Measurements from ENCODE around the gene CLINT1.

Gene CLINT1

DNA sequence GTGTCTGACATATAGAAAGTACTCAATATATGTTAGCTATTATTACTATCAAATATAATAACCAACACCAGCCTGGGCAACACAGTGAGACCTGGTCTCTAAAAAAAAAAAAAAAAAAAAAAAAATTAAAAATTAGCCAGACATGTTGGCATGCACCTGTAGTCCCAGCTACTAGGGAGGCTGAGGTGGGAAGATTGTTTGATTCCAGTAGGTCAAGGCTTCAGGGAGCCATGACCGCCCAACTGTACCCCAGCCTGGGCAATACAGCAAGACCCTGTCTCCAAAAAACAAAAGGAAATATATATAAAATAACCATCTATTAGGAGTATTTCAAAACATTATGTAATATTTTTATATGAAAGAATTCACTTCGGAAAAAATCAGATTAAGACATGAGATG, 40.6 kb downstream of the CLINT1 start:
- DNase-seq = no peak

DNA sequence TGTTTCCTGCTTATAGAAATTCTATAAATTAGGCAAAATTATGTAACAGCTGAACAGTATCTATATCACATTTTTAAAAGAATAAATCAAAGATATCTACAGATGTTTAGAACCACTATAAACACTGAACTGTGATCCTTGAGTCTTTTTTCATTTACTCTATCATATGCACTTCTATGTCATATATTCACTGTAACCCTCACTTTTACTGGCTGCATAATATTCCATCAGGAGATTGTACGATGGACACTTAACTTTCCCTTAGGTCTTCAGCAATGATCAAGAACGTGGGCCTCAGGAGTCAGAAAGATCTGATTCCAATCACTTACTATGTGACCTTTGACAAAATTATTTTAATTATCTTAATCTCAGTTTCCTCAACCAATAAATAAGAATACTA, 41.0 kb downstream of the CLINT1 start:
- no peak for DNase-seq

DNA sequence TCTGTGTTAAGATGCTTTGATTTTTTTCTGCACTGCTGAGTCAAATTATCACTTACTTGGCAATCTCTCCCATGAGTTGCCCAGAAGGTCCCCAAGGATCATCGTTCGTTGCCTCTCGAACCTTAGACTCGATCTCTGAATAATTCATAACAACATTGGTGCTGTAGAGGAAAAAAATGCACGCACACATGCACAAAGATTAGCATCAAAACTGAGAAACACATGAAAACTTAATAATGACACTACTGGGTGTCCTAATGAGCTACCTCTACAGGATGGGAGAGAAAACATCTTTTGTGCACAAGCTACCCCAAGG, 41.6 kb downstream of the CLINT1 start:
- no peak for DNase-seq

DNA sequence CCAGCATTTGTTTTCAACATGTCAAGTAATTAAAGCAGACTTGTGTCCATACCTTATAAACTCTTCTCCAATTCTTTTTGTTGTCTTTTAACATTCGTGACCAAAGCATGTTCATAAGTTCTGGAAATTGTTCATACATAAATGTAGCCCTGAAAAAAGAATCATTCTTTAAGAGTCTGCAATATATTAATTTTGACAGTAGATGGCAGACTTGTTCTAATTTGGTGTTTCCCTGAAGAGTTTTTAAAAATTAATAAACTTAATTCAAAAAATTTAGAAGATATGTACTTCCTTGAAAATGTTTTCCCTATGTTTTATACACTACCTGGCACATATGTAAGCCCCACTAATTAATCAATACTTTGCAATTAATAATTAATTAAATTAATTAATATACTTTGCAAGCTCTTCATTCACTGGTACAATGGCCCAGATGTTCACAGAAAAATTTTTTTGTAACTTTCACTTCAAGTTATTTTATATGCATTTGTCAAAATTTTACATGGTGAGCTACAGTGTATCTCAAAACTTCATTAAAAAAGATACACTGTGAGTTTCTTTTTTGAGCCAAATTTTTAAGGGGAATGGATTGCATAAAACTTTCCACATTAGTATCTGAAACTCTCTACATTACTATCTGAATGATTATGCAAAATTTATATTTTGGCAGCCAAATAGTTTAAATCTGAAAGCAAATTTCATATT, 42.1 kb downstream of the CLINT1 start:
- no peak for DNase-seq

DNA sequence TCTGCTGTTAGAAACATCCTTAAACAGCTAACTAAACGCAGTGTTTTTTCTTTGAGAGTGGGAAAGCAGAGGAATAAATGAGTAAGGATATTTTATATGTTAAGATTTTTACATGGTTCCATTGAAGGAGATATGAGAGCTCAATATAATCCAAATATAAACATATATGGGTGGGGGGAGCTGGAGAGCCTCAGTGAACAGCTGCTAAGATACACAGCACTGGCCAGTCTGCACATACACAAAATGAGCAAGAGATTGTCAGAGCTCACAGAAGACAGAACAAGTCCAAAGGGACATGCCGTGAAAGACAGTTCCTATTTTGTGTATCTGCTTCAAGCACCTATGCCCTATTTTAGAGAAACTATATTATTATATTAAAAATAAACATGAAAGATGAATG, 46.9 kb downstream of the CLINT1 start:
- DNase-seq = no peak

DNA sequence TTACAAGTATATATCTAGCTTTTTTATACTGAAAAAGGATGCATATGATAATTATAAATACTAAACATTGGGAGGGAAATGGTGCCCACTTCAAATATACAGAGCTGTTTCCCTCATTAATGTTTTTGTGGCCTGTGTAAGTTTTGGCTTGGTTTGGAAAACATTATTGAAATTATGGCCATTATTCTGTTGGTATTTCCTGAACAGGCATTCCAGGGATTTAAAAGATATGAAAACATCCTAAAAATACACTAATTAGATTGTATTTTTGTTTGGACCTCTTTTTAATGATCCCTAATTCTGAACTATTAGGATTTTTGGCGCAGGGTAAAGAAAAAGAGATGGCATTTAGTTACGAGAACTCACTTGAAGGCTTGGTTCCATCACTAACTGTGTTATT, 50.9 kb downstream of the CLINT1 start:
- no peak for DNase-seq

DNA sequence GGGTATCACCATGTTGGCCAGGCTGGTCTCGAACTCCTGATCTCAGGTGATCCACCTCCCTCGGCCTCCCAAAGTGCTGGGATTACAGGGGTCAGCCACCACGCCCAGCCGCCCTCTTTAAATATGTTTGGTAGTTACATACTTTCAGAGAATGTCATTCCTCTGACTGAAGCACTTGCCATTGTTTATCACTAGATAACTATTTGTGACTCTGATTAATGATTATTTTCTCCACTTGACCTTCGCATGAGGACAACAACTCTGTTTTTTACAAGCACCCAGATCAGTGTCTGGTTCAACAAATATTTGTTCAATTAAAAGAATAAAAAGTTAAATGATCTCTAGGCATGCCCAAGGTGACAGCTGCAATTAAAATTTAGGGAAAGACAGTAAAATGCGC, 56.2 kb downstream of the CLINT1 start:
- no peak for DNase-seq

DNA sequence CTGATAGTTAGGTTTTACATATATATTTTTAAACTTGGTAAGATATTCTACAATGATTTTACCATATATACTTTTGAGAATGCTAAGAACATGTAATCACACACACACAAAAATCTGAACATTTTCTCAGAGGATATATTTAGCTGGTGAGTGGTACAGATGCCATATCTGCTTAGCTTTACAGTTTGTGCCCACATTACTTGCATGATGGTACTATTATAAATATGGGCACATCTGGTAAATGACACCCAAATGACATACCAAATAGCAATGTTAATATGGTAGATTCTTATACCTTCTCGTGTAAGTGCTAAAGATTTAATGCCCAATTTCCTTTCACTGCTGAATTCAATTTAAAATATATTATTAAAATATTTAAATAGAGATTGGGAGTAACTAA, 58.8 kb downstream of the CLINT1 start:
- no peak for DNase-seq

DNA sequence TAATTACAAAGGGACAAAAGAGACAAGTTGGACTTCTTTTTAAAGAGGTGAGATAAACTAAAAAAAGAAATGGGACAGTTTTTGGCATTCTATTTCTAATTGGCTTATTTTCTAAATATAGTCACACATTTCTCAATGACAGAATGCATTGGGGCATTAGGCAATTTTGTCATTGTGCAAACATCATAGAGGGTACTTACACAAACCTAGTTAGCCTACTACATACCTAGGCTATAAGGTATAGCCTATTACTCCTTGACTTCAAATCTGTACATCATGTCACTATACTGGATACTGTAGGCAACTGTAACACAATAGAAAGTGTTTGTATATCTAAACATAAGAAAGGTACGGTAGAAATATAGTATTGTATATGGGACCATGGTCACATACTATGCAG, 59.4 kb downstream of the CLINT1 start:
- no peak for DNase-seq

DNA sequence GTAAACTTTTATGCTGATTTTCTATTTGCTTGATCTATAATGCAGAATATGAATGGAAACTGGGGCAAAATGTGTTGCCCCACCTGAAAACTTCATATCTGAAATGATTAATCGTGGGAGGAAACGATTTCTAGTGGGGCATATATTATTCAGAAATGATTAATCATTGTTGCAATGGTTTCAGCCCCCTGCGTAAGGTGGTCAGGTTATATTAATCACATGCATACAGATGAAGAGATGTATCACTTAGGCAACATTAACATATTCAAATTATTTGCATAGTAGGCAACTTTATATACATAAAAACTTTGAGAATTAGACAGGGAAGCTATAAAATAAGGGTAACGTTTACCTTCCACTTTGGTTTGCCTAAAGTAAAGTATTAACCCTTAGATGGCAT, 65.6 kb downstream of the CLINT1 start:
- DNase-seq = no peak

DNA sequence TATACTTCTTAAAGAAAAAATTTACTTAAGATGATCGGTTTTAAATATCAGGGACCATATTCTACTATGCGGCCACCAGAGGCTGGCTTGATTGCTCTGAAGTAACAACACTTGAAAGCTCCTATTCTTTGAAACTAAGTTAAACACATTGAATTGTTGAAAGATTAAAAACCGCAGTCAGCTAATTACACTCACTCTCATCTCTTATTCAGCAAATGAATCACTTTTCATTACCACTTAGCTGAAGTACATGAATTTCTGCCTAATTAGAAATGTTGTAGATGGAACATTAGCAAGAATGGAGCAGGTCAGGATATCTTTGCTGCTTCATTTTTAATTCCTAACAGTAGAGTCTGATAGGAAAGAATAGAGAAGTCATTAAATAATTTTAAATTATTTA, 73.1 kb downstream of the CLINT1 start:
- no peak for DNase-seq

DNA sequence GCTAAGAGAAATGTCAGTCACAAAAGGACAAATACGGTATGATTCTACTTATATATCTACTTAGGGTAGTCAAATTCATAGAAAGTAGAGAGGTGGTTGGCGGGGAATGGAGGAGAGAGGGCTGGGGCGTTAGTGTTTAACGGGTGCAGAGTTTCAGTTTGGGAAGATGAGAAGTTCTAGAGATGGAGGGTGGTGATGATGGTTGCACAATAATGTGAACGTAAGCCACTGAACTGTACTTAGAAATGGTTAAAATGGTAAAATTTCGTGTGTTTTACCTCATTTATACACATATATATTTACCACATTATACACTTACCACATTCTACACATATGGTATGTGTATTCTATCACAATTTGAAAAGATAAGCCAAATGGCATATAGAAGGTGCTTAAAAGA, 79.7 kb downstream of the CLINT1 start:
- DNase-seq = no peak

DNA sequence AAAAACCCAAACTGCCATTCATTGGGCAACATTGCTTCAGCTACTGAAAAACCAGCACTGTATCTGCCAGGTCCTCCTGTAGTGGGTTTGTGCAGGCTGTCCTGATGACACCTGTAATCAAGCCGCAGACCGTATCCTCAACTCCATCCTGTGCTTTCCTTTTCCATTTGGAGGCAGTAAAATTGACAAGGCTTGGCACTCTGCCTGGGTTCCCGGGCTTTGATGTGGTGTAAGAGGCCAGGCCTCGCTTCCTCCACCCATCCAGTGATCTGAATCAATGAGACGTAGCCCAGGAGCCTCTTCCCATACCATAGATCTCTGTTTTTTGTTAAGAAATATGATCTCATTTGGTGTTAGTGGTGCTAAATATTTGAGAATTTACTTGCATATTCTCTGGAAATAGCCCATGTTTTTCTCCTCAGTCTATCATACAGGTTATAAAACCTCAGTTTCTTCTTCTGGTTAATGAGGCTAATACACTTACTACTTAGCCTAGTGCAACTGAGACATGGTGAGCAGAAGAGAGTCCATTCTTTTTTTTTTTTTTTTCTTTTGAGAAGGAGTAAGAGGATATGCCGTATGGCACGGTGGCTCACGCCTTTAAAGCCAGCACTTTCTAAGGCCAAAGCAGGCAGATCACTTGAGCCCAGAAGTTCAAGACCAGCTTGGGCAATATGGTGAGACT, 80.7 kb downstream of the CLINT1 start:
- no peak for DNase-seq

DNA sequence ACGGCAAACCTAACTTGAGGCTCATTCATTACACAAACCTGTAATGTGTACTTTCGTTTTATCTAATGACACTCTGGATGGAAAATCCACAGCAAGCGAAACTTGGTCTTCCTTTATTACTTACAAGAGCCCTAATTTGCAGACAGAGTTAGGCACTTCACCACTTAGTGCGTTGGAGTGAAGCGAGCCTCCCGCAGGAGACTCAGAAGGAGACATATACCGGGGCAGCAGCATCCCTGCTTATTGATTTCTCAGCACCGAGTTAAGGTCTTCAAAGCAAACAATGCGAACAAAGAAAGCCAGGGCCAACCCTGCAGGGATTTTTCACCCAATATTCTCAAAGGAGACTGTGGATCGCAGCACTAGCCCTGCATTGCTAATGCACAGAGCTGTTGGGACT, 86.8 kb downstream of the CLINT1 start:
- no peak for DNase-seq

DNA sequence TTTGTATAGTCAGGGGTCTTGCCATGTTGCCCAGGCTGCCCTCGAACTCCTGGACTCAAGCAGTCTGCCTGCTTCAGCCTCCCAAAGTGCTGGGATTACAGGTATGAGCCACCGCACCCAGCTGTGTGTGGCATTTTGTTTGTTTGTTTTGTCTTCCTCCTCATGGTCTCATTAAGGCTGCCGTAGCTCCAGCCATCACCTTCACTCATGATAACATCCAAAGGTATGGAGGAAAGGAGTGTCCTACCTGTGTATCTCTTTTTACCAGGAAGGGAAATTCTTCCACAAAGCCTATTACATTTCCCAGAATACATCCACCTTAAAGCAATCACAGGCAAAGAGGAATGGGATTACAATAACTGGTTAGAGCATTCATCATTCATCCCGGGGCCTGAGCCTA, 88.3 kb downstream of the CLINT1 start:
- no peak for DNase-seq

DNA sequence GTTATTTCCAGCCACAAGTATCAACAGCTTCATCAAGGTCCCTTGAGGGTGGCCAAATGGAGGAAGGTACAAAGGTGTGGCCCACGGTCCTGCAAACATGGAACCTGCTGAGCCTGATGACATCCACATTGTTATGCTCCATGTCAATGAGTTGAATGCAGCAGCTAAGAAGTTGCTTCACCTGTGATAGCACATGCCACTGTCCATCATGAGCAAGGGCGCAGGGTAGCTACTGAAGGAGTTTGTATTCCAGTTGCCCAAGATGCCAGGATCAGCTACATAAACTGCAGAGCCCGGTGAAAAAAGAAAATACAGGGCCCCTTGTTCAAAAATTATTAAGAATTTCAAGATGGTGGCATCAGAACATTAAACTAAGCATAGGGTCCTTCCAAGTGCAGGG, 91.3 kb downstream of the CLINT1 start:
- DNase-seq = no peak

DNA sequence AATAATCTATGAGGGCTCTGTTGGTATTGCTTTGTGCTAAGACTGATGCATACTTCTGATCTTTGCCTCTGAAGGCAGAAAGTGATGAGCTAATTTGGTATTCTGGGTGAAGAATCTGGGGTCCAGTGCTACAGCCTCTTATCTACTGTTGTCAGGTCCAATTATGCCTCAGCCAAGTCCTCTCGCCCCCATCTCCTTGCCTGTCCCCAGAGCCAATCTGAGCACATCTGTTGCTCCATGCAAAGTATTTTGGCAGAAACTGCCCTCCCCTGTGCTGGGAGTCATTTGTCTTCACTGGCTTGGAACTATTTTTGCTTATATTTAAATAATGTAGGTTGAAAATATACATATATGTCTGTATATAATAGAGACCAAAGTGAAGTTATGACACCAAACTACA, 92.0 kb downstream of the CLINT1 start:
- DNase-seq = no peak

DNA sequence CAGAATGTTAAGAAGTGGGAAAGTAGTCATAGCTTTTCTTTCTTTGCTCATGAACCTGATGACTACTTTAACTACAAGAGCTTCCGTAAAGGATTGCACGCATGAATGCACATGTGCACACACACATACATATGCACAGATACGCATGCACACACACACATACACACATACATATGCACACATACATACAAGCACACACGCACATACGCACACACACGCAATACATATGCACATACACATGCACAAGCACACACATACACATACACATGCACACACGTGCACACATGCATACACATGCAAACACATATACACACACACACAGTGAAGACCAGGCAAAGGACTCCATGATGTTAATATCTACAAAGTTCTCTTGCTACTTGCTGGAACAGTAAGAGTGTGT, 92.5 kb downstream of the CLINT1 start:
- DNase-seq = no peak

DNA sequence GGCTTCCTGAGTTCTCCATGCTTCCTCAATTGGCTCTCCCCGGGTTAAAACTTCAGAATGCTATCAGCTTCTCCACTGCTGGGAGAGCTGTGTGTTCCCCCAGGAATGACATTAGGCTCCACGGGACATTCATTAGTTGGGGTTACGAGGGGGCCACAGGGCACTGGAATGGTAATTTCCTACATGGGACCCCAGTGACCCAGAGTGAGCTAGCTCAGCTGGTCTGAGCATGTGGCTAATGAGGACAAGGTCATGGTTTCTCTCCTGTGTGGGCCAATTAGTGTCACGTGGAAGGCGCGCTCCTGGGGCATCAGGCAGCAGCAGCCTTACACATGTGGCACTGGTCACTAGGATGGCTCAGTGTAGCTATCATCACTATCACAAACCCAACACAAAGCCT, 94.4 kb downstream of the CLINT1 start:
- DNase-seq = no peak

DNA sequence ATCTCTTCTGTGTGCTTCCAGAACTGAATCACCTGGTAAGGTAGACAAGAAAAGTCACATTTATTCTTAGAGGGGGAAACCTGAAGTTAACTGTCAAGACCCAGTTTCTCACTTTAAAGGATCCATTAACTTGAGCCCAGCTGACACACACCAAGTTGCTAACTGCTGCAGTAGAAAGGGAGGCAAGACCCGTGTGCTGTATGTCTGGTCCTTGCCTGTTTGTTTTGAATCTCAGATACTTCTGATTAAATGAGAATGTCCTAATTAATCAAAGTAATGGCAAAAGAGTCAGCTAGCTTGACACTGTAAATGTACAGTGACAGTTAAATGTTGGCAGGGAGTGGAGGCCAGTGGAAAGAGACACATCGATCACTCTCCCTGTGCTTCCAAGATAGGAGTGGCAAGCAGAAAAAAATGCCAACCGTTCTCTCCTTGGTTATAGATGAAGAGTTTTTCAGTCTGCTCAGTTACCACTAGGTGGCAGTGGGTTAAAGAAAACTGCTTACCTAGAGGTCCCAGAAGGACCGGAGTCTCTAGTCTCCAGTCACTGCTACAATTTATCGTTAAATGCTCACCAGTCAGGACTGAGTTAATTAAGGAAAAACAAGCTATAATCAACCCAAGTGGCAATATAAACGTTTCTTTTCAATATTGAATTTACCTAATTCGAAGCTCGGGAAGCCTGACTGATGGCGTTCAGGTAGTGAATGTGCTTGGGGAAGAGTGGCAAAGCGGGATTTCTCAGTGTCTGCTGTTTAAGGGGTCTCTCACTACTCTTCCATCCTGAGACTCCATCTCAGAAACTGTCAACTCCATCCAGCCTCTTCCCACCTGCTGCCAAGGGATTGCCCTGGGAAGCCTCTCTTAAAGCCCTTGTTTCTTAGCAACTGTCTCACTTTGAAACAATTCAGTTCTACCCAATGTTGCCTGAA, 97.0 kb downstream of the CLINT1 start:
- no peak for DNase-seq

DNA sequence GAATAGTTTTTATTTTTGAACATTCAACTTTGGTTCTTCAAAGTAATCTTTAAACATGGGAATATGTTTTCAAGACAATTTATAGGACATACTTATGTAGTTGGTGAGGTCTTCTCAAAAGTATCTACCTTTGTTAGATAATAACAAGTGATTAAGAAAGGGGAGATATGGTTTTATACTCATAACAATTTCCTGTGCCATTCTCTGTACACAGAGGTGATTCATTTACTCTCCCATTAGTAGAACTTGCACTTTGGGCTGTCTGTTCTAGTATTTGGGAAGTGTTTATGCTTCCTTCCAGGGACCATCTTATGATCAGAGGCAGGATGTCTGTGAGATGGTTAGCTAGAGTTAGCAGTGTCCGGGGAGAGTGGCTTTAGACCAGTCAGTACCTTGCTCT, 100.2 kb downstream of the CLINT1 start:
- no peak for DNase-seq

DNA sequence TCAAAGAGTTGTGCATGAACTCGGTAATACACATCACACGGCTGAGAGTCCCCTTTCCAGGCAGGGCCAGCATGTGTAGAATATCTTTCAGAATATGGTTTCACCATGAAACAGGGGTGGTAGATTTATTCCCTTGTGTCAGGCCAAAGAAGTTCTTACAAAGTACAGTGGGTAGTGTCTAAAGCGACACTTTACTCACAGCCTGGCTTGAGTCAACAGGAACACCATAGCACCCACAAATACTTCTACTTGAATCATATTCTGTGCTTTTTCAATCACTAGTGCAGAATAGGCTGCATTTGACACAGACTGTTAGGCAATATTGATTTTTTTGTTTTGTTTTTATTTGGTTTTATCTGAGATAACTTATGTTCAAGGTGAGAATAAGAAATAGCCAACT, 102.8 kb downstream of the CLINT1 start:
- DNase-seq = no peak

DNA sequence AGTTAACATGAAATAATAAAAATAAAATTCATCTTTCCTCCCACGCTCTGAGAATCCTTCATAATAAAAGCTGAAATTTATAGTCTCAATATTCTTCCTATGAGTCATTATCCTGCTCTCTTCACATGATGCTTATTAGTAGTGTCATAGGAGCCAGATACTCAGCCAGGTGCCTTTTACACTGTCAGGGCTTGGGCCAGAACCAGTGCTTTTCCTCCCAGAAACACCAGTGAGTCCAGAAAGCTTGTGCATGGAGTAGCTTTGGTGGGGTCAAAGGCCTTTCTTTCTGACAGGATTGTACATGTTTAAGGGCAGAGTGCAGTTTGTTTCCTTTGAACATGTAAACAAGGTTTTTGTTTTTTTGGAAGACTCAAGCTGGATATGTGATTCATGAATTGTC, 108.6 kb downstream of the CLINT1 start:
- no peak for DNase-seq

DNA sequence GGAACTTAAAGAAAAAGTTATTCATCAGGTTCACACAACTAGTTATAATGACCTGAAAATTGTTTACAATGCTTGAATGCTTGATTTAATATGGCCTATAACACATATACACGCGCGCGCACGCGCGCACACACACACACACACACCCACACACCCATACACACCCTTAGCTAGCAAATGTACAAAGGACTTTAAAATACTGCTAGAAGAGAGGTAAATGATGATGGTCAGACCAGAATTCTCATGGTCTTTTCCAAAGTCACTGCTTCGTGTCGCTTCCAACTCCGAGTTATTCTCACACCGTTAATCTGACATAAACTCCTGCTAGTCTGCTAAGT, 109.5 kb downstream of the CLINT1 start:
- DNase-seq = no peak
